ENCODE measurements around the gene RAB33A. TPM values are rescaled to one million over a fixed set of nuclear protein-coding genes. Genes with fewer than 3 reads are reported as not detected.

The RAB33A gene
- total and polyA plus RNA-seq, 9 of the 15 experiments (the other 6 are each of a cell fraction or from before 2014, with no cell fraction given): 0.04 to 0.20 (median 0.06) TPM; not detected in 4

- TF ChIP-seq THRA (IDR thresholded peaks at IDR 0.05) (no peak), GATAD2A (IDR thresholded peaks at IDR 0.05) (no peak), ZHX1 (conservative IDR thresholded peaks at IDR 0.05; ENCODE audit: low read length) (no peak), TFAP4 (CRISPR knock-in tag; IDR thresholded peaks at IDR 0.05; ENCODE audit: borderline replicate concordance) (no peak), ATF3 (IDR thresholded peaks at IDR 0.05) (peak; percentile 82), ATF3 (CRISPR knock-in tag; conservative IDR thresholded peaks at IDR 0.05) (no peak), HDAC8 (tag; IDR thresholded peaks at IDR 0.05) (no peak), BRD9 (IDR thresholded peaks at IDR 0.05; ENCODE audit: low read depth, partially characterized antibody) (no peak), TEAD2 (tag; IDR thresholded peaks at IDR 0.05) (no peak), GABPA (tag; conservative IDR thresholded peaks at IDR 0.05; ENCODE audit: low read depth) (no peak), ZBTB11 (CRISPR knock-in tag; IDR thresholded peaks at IDR 0.05) (no peak), TARDBP (IDR thresholded peaks at IDR 0.05) (no peak), E4F1 (CRISPR knock-in tag; IDR thresholded peaks at IDR 0.05; ENCODE audit: borderline replicate concordance) (no peak), ZC3H8 (IDR thresholded peaks at IDR 0.05) (no peak), WHSC1 (IDR thresholded peaks at IDR 0.05; ENCODE audit: low read length) (no peak), DIDO1 (tag; IDR thresholded peaks at IDR 0.05; ENCODE audit: low read depth) (no peak)
These were observed 8.4 kb upstream of the RAB33A start (continued) for GRCh38 chrX:130163398-130163797.

Measured in K562 (cell line).